Mesothelial cell of epicardium (in vitro differentiated cells): ENCODE data around the gene DYNC2LI1. TPM values are rescaled to one million over a fixed set of nuclear protein-coding genes. Genes with fewer than 3 reads are reported as not detected.

Experiments used
- DNase-seq, 2 experiments: peaks; one replicate each; pipeline ENCODE4 v3.0.0; 2021; ENCODE audit warnings: low spot score in 2 of 2; ENCODE audit not compliant: unreplicated experiment in 2 of 2
- H3K27ac Mint-ChIP-seq: 2 replicates; pipeline ENCODE4 v1.8.0; 2021; ENCODE audit warnings: mixed read lengths
- H3K27me3 Mint-ChIP-seq: 2 replicates; pipeline ENCODE4 v1.8.0; 2021; ENCODE audit warnings: low read depth, mixed read lengths
- H3K36me3 Mint-ChIP-seq: 2 replicates; pipeline ENCODE4 v1.8.0; 2021; ENCODE audit warnings: mixed read lengths
- H3K4me1 Mint-ChIP-seq: 2 replicates; pipeline ENCODE4 v1.8.0; 2021; ENCODE audit warnings: mixed read lengths
- H3K4me3 Mint-ChIP-seq: 2 replicates; pipeline ENCODE4 v1.8.0; 2021; ENCODE audit warnings: mild to moderate bottlenecking, moderate library complexity, mixed read lengths
- H3K9me3 Mint-ChIP-seq: 2 replicates; pipeline ENCODE4 v1.8.0; 2021; ENCODE audit warnings: mixed read lengths
- CTCF ChIP-seq: fragments of 200-600 bp; sonication (generic); IDR thresholded peaks from one replicate; pipeline ENCODE4 v1.5.0; 2021; ENCODE audit warnings: antibody characterized with exemption; ENCODE audit not compliant: unreplicated experiment
- total RNA-seq: library from RNA; stranded (reverse); gene quantifications from 3 replicates; pipeline ENCODE4 v1.2.1, GENCODE V29; 2021

DYNC2LI1 gene
- total RNA-seq, 1 donor from 2014 or later = 30.7 TPM

GRCh38 chr2:43738257-43738656, 35.6 kb upstream of the DYNC2LI1 start:
- no peak for TF ChIP-seq CTCF
- H3K27ac Mint-ChIP-seq = no peak overlapping the region
- no peak for DNase-seq
- no peaks in the 10 kb centered on the region for H3K27me3 Mint-ChIP-seq
- no peak overlapping the region for H3K4me3 Mint-ChIP-seq
- no peaks in the 10 kb centered on the region for H3K9me3 Mint-ChIP-seq
- no peaks in the 10 kb centered on the region for H3K36me3 Mint-ChIP-seq
- H3K4me1 Mint-ChIP-seq = peaks cover 4% of the 10 kb centered on the region

GRCh38 chr2:43743706-43744105, 30.1 kb upstream of the DYNC2LI1 start:
- Mint-ChIP-seq H3K9me3 (no peaks in the 10 kb centered on the region), H3K27me3 (no peaks in the 10 kb centered on the region), H3K36me3 (no peaks in the 10 kb centered on the region), H3K4me3 (no peak overlapping the region), H3K4me1 (peaks cover 14% of the 10 kb centered on the region), H3K27ac (peak overlapping the region; percentile 14)
- no peak for TF ChIP-seq CTCF
- no peak for DNase-seq

- Mint-ChIP-seq H3K9me3 (no peaks in the 10 kb centered on the region), H3K4me3 (no peak overlapping the region), H3K4me1 (peaks cover 14% of the 10 kb centered on the region), H3K27me3 (no peaks in the 10 kb centered on the region), H3K27ac (peak overlapping the region; percentile 89), H3K36me3 (no peaks in the 10 kb centered on the region)
- TF ChIP-seq CTCF = no peak
- DNase-seq = no peak
These were observed 28.4 kb upstream of the DYNC2LI1 start for GRCh38 chr2:43745457-43745856.

GRCh38 chr2:43748333-43748732, 25.5 kb upstream of the DYNC2LI1 start:
- no peak for TF ChIP-seq CTCF
- DNase-seq = no peak
- no peak overlapping the region for H3K4me3 Mint-ChIP-seq
- peaks cover 16% of the 10 kb centered on the region for H3K4me1 Mint-ChIP-seq
- no peaks in the 10 kb centered on the region for H3K36me3 Mint-ChIP-seq
- H3K27ac Mint-ChIP-seq = no peak overlapping the region
- no peaks in the 10 kb centered on the region for H3K9me3 Mint-ChIP-seq
- H3K27me3 Mint-ChIP-seq = no peaks in the 10 kb centered on the region

GRCh38 chr2:43749583-43749982, 24.3 kb upstream of the DYNC2LI1 start:
- no peaks in the 10 kb centered on the region for H3K9me3 Mint-ChIP-seq
- H3K27me3 Mint-ChIP-seq = no peaks in the 10 kb centered on the region
- no peaks in the 10 kb centered on the region for H3K36me3 Mint-ChIP-seq
- H3K4me1 Mint-ChIP-seq = peaks cover 9% of the 10 kb centered on the region
- H3K4me3 Mint-ChIP-seq = no peak overlapping the region
- TF ChIP-seq CTCF = no peak
- no peak overlapping the region for H3K27ac Mint-ChIP-seq
- DNase-seq = no peak

- no peak for DNase-seq
- H3K27ac Mint-ChIP-seq = peak overlapping the region; percentile 26
- TF ChIP-seq CTCF = no peak
- peaks cover 2% of the 10 kb centered on the region for H3K4me1 Mint-ChIP-seq
- no peaks in the 10 kb centered on the region for H3K9me3 Mint-ChIP-seq
- no peak overlapping the region for H3K4me3 Mint-ChIP-seq
- no peaks in the 10 kb centered on the region for H3K36me3 Mint-ChIP-seq
- no peaks in the 10 kb centered on the region for H3K27me3 Mint-ChIP-seq
These were observed 22.3 kb upstream of the DYNC2LI1 start for GRCh38 chr2:43751476-43751990.
